ENCODE measurements around the gene TMCC2. TPM values are rescaled to one million over a fixed set of nuclear protein-coding genes. Genes with fewer than 3 reads are reported as not detected.
A peak's percentile ranks its signal among the peaks of the same experiment; 100 is the strongest.

TMCC2 gene
- total RNA-seq, 1 donor from 2014 or later: 13.4 TPM

DNA sequence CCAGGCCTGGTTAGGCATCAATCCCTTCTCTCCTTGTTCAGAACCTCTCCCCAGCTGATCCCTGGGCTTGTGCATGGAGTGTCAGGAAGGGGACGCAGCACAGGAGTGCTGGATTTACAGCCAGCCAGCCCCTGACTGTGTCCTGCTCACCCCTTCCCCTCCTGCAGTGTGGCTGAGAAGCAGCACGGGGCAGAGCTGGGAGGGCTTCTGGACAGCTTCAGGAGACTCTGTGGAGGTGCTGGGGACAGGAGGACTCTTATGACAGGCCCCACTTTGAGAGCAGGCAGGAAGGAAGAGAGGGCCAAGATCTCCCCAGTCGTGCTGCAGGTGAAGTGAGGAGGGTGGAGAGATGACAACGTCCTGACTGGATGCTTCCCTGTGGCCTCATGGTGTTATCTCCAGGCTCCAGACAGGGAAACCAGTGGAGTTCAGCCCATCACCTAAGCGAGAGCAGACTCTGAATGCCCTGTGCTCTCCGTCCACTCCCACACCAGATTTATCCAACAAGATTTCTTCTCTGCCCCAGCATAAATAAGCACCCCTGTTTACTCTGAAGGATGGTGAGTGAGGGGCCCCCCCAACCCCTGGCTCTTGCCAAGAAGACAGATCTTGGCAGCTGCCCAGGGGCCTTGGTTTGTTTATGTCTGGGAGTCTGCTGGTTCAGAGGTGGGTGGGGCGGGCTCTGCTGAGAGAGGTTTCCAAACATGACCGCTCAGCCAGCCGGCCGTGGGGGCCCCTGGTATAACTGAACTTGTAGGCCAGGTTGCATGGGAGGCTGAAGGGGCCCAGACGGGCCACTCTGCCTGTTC lies 21.3 kb downstream of the TMCC2 start:
- Mint-ChIP-seq H3K36me3 (ENCODE audit: low read depth) (no peaks in the 10 kb centered on the region), H3K27ac (no peak overlapping the region), H3K4me1 (ENCODE audit: low read depth) (peaks cover 18% of the 10 kb centered on the region), H3K4me3 (ENCODE audit: low read depth) (no peak overlapping the region), H3K9me3 (no peaks in the 10 kb centered on the region), H3K27me3 (ENCODE audit: low read depth) (no peaks in the 10 kb centered on the region)
- DNase-seq (ENCODE audit: low spot score): no peak
- intact Hi-C loops (cut with micrococcal nuclease): no loop called here

DNA sequence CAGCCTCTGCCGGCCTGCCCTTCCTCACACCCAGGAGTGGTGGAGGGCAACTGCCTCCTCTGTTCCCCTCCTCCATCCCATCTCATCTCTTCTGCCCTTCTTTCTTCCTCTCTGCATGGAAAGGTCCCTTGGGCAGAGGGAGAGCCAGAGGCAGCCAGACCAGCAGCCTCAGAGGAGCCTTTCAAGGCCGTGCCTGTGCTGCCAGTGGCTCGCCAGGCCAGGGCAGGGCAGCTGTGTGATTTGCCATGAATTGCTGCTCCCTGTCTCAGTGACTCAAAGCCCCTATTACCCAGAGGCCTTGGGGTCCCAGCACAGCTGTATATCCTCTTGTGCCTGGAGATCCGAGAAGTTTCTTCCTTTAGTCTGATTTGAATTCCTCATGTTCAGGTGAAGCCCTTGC lies 21.9 kb downstream of the TMCC2 start:
- H3K4me1 Mint-ChIP-seq (ENCODE audit: low read depth): peaks cover 18% of the 10 kb centered on the region
- no peaks in the 10 kb centered on the region for H3K27me3 Mint-ChIP-seq (ENCODE audit: low read depth)
- H3K27ac Mint-ChIP-seq: no peak overlapping the region
- intact Hi-C loops (cut with micrococcal nuclease): no loop called here
- no peak overlapping the region for H3K4me3 Mint-ChIP-seq (ENCODE audit: low read depth)
- H3K36me3 Mint-ChIP-seq (ENCODE audit: low read depth): no peaks in the 10 kb centered on the region
- DNase-seq (ENCODE audit: low spot score): no peak
- H3K9me3 Mint-ChIP-seq: no peaks in the 10 kb centered on the region

DNA sequence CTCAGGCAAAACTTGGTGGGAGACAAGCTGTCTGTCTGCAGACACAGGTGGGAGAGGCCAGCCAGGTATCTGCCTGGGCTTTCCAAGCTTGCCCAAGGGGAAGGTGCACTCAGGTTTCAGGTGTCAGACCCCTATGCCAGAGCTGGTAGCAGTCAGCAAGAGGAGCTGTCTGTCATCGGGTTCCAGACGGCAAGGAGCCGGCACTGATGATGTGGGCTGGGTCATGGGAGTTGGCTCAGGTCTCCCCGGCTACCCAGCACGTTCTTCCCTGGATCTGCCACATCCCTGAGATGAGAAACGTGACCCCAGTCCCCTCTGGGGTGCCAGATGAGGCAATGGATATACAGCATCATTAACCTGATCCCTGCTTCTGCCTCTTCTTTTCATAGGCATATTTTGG lies 23.0 kb downstream of the TMCC2 start:
- intact Hi-C loops (cut with micrococcal nuclease): no loop called here
- no peak for DNase-seq (ENCODE audit: low spot score)
- peaks cover 18% of the 10 kb centered on the region for H3K4me1 Mint-ChIP-seq (ENCODE audit: low read depth)
- no peaks in the 10 kb centered on the region for H3K36me3 Mint-ChIP-seq (ENCODE audit: low read depth)
- no peaks in the 10 kb centered on the region for H3K27me3 Mint-ChIP-seq (ENCODE audit: low read depth)
- H3K4me3 Mint-ChIP-seq (ENCODE audit: low read depth): no peak overlapping the region
- H3K9me3 Mint-ChIP-seq: no peaks in the 10 kb centered on the region
- no peak overlapping the region for H3K27ac Mint-ChIP-seq

DNA sequence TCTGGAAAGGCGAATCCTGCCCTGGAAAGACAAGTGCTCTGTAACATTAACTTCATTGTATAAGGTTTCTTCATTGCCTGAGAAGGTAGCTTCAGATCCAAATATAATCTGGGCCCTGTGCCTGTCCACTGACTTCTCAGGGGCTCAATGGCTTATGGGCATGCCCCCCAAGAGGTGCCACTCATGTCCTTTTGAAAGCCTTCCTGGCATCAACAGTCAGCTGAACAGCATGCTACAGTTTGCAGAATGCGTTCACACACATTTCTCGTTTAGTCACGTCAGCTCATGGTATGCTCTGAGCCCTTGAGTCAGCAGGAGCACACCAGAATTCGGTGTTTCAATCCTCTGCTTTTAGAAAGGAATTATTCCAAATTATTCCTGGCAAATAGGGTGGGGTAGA lies 23.8 kb downstream of the TMCC2 start:
- Mint-ChIP-seq H3K27ac (no peak overlapping the region), H3K36me3 (ENCODE audit: low read depth) (no peaks in the 10 kb centered on the region), H3K27me3 (ENCODE audit: low read depth) (no peaks in the 10 kb centered on the region), H3K4me1 (ENCODE audit: low read depth) (peaks cover 13% of the 10 kb centered on the region), H3K9me3 (no peaks in the 10 kb centered on the region), H3K4me3 (ENCODE audit: low read depth) (no peak overlapping the region)
- DNase-seq (ENCODE audit: low spot score): no peak
- intact Hi-C loops (cut with micrococcal nuclease): no loop called here

DNA sequence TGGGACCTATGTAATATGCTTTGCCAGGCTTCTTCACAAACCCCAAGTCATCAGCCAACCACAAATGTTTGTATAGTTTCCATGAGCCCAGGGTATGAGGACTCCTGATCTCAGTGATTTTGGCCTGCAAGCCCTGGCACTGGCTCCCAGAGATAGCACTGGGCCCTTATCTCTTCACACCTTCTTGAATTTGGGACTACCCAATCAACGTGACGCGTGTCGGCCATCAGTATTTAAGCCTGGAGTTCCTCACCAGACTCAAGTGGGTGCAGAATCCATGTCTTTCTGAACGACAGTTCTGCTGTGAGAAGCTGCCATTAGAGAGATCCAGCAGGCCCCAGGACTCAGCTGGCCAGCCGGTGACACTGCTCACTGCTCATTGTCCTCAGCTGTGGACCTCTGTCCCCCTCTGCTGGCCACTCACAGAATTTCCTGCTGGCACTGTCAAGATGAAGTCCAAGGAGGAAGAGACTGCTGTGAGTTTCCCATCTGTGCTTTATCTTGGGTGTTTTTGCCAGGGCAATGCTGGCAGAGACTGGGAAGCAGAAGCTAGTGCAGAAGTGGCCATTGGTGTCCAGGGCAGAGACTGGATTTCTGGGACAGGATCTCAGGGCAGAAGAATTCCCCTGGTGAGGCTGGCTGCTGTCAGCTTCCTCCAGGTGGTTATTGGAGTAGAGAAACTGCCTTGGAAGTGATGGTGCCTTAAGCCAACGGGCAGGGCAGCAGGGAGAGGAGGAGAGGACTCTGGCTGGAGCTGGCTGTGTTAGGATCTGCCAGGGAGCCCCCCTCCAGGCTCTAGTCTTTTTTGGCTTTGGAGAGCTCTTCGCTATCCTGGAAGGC lies 28.4 kb downstream of the TMCC2 start:
- no peaks in the 10 kb centered on the region for H3K36me3 Mint-ChIP-seq (ENCODE audit: low read depth)
- intact Hi-C loops (cut with micrococcal nuclease): loop anchor here (1.0 to 5.0 kb wide), 5 partner anchors 27 to 267 kb away; partner anchors contain the start of gene DSTYK
- H3K27me3 Mint-ChIP-seq (ENCODE audit: low read depth): no peaks in the 10 kb centered on the region
- H3K4me3 Mint-ChIP-seq (ENCODE audit: low read depth): no peak overlapping the region
- H3K9me3 Mint-ChIP-seq: no peaks in the 10 kb centered on the region
- no peak overlapping the region for H3K27ac Mint-ChIP-seq
- H3K4me1 Mint-ChIP-seq (ENCODE audit: low read depth): peaks cover 4% of the 10 kb centered on the region
- peak; percentile 74 for DNase-seq (ENCODE audit: low spot score)

DNA sequence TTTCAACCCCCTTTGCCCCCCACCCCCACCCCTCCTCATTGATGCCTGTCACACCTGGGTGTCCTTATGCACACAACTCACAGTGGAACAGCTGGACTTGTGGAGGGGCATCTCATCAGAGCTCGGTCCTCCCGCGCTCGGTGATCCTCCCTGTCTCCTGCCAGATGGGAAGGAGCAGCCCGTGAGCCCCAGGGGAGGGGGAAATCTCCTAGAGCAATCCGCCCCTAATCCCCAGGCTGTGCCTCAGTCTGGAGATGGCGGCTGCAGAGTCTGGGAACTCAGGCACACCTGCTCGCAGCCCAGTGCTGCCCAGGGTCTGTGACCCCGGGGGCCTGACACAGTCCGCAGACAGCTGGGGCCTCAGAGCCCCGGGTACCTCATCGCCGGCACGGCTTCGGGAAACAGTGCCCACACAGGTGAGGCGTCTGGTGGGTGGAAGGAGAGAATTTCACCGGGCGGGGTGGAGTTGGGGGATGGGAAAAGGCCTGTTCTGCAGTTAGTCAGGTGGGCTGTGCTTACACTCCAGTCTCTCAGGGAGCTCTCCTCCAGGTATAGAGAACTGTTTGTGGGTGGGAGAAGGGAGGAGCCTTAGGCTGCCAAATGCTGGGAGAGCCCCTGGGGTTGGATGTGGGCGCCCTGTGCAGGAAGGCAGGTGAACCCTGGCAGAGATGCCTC lies 29.3 kb downstream of the TMCC2 start:
- Mint-ChIP-seq H3K9me3 (no peaks in the 10 kb centered on the region), H3K27ac (no peak overlapping the region), H3K36me3 (ENCODE audit: low read depth) (no peaks in the 10 kb centered on the region), H3K4me3 (ENCODE audit: low read depth) (no peak overlapping the region), H3K27me3 (ENCODE audit: low read depth) (no peaks in the 10 kb centered on the region), H3K4me1 (ENCODE audit: low read depth) (peaks cover 10% of the 10 kb centered on the region)
- no peak for DNase-seq (ENCODE audit: low spot score)
- intact Hi-C loops (cut with micrococcal nuclease): loop anchor here (1.0 to 5.0 kb wide), 5 partner anchors 28 to 268 kb away; partner anchors contain the start of gene DSTYK

DNA sequence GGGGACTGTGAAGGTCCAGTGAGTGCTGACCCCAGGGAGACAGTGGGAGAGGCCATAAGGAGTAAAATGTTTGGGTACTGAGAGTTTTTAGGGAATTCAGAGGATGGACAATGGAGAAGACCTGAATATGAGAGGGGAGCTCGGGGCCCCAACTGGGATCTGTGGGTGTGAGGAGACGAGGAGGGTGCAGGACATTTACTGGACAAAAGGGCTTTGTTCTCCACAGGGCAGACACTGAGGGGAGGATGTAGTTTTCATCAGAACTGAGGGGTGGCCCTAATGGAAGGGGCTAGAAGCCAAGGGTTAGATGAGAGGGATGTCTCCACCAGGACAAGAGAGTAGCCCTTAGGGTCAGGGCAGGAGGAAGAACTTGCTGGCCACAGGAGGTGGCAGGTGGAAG lies 30.0 kb downstream of the TMCC2 start:
- Mint-ChIP-seq H3K9me3 (no peaks in the 10 kb centered on the region), H3K36me3 (ENCODE audit: low read depth) (no peaks in the 10 kb centered on the region)

DNA sequence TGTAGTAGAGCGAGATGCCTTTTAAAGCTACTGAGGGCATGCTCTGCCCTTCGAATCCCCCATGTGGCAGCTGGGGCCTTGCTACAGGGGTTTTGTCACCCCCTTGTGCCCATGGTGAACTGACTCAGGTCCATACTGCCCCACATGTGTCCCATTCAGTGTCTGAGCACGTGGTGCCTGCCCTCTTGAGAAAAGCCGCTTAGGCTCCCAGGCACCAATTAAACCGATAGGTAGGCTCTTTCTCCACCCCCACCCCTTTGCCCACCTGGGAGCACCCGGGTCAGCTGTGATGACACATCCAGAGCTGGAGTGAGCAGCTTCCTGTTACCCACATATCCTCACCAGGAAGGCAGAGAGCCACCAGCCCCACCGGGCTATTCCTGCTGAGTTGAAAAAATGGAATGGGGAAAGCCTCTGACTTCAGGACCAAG lies 30.5 kb downstream of the TMCC2 start:
- DNase-seq (ENCODE audit: low spot score): no peak
- no peaks in the 10 kb centered on the region for H3K9me3 Mint-ChIP-seq
- H3K27me3 Mint-ChIP-seq (ENCODE audit: low read depth): no peaks in the 10 kb centered on the region
- intact Hi-C loops (cut with micrococcal nuclease): loop anchor here (5.0 kb wide), 2 partner anchors 46 to 116 kb away; partner anchors contain the start of gene DSTYK
- H3K4me1 Mint-ChIP-seq (ENCODE audit: low read depth): peaks cover 19% of the 10 kb centered on the region
- no peak overlapping the region for H3K27ac Mint-ChIP-seq
- no peak overlapping the region for H3K4me3 Mint-ChIP-seq (ENCODE audit: low read depth)
- H3K36me3 Mint-ChIP-seq (ENCODE audit: low read depth): no peaks in the 10 kb centered on the region

More for the DNA sequence above, 30.0 kb downstream of the TMCC2 start:
- Mint-ChIP-seq H3K27me3 (ENCODE audit: low read depth) (no peaks in the 10 kb centered on the region), H3K27ac (no peak overlapping the region), H3K4me3 (ENCODE audit: low read depth) (no peak overlapping the region), H3K4me1 (ENCODE audit: low read depth) (peaks cover 15% of the 10 kb centered on the region)
- intact Hi-C loops (cut with micrococcal nuclease): loop anchor here (5.0 kb wide), 2 partner anchors 45 to 115 kb away; partner anchors contain the start of gene DSTYK
- no peak for DNase-seq (ENCODE audit: low spot score)

DNA sequence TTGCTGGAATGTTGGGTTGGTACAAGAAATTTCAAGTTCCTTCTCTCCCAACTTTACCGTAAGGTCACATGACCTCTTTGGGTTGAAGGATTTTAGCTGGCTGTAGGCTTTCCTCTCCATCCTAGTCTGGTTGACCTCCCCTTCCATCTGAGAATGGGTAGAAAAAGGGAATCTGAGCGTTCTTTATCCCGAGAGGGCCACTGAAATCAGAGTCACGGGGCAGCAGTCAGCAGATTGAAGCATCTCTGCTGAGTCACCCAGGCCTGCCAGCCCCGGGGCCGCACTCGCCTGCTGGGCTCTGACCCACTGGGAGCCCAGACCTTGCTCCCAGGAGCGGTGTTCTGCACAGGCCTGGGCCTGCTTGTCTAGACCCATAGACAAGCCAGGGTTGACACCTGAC lies 31.0 kb downstream of the TMCC2 start:
- H3K4me3 Mint-ChIP-seq (ENCODE audit: low read depth): no peak overlapping the region
- DNase-seq (ENCODE audit: low spot score): no peak
- no peaks in the 10 kb centered on the region for H3K36me3 Mint-ChIP-seq (ENCODE audit: low read depth)
- intact Hi-C loops (cut with micrococcal nuclease): loop anchor here (5.0 kb wide), 2 partner anchors 46 to 116 kb away; partner anchors contain the start of gene DSTYK
- no peaks in the 10 kb centered on the region for H3K9me3 Mint-ChIP-seq
- no peaks in the 10 kb centered on the region for H3K27me3 Mint-ChIP-seq (ENCODE audit: low read depth)
- H3K27ac Mint-ChIP-seq: no peak overlapping the region
- peaks cover 20% of the 10 kb centered on the region for H3K4me1 Mint-ChIP-seq (ENCODE audit: low read depth)

DNA sequence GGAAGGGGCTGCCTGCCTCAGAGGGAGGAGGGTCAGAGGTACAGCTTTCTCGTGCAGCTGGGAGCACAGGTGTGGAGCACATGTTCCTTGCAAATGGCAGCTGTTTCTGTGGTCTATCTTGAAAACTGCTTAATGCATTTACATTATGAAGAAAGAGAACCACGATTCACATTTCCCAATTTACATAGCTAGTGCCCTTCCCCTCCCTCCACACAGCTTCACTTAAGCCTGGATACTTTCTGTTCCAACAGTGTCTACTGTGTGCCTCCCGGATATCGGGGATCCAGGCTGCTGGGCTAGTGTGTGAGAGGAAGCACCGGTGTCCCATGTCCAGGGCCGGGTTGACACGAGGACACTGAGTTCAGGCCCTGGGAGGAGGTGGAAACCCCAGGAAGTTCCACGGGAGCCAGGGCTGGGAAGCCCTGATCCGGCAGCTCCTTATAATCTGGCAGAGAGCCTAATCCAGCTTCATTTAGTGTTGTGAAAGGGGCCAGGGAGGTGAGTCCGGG lies 31.6 kb downstream of the TMCC2 start:
- Mint-ChIP-seq H3K36me3 (ENCODE audit: low read depth) (no peaks in the 10 kb centered on the region), H3K27me3 (ENCODE audit: low read depth) (no peaks in the 10 kb centered on the region), H3K4me1 (ENCODE audit: low read depth) (peaks cover 20% of the 10 kb centered on the region), H3K9me3 (no peaks in the 10 kb centered on the region), H3K4me3 (ENCODE audit: low read depth) (no peak overlapping the region), H3K27ac (no peak overlapping the region)
- intact Hi-C loops (cut with micrococcal nuclease): loop anchor here (5.0 kb wide), 2 partner anchors 47 to 117 kb away; partner anchors contain the start of gene DSTYK
- no peak for DNase-seq (ENCODE audit: low spot score)

DNA sequence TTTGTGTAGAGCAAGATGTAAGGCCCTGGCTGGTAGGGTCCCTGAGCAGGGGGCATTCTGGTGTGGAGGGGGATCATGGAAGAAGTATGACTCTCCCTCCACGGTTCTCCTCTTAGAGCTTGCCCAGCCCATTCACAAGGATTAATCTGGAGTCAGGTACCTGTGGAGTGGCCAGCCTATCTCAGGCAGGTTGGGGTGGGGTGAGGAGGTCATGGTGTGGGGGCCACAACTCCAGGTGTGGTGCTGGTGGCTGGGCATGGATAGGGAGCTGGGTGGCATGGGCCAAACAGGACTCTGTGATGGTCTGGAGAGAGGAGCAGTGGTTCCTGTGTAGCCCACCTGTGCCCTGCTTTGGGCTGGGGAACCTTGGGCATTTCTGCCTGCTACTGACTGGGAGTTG lies 32.3 kb downstream of the TMCC2 start:
- intact Hi-C loops (cut with micrococcal nuclease): loop anchor here (5.0 kb wide), 2 partner anchors 48 to 118 kb away; partner anchors contain the start of gene DSTYK
- Mint-ChIP-seq H3K4me1 (ENCODE audit: low read depth) (peaks cover 20% of the 10 kb centered on the region), H3K4me3 (ENCODE audit: low read depth) (no peak overlapping the region), H3K9me3 (no peaks in the 10 kb centered on the region), H3K36me3 (ENCODE audit: low read depth) (no peaks in the 10 kb centered on the region), H3K27ac (no peak overlapping the region), H3K27me3 (ENCODE audit: low read depth) (no peaks in the 10 kb centered on the region)
- no peak for DNase-seq (ENCODE audit: low spot score)

DNA sequence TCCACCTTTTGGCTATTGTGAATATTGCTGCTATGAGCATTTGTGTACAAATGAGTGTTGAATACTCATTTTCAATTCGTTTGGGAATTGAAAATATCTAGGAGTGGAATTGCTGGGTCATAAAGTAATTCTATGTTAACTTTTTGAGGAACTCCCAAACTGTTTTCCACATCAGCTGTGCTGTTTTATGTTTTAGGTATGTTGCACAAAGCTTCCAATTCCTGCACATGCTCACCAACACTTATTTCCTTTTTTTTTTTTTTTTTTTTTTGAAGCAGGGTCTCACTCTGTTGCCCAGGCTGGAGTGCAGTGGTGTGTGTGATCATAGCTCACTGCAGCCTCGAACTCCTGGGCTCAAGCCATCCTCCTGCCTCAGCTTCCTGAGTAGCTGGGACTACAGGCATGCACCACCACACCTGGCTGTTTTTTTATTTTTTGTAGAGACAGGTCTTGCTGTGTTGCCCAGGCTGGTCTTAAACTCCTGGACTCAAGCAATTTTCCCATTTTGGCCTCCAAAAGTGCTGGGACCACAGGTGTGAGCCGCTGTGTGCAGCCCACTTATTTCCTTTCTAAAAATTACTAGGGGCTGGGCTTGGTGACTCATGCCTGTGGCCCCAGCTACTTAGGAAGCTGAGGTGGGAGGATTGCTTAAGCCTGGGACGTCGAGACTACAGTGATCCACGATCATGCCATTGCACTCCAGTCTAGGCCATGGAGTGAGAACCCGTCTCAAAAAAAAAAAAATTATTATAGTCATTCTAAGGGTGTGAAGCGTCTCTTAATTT lies 33.4 kb downstream of the TMCC2 start:
- no peaks in the 10 kb centered on the region for H3K9me3 Mint-ChIP-seq
- no peaks in the 10 kb centered on the region for H3K27me3 Mint-ChIP-seq (ENCODE audit: low read depth)
- no peak overlapping the region for H3K27ac Mint-ChIP-seq
- no peak overlapping the region for H3K4me3 Mint-ChIP-seq (ENCODE audit: low read depth)
- no peaks in the 10 kb centered on the region for H3K36me3 Mint-ChIP-seq (ENCODE audit: low read depth)
- peaks cover 19% of the 10 kb centered on the region for H3K4me1 Mint-ChIP-seq (ENCODE audit: low read depth)
- DNase-seq (ENCODE audit: low spot score): no peak
- intact Hi-C loops (cut with micrococcal nuclease): no loop called here

Measured in activated T-helper 2 cell treated with anti-CD3 and anti-CD28 coated beads, Interferon-gamma antibody, Interleukin-2, Interleukin-4, amounts not matched to agents 10 μg/mL and 5 μg/mL and 100 μg/mL, durations not matched to agents 14 hours and 24 hours and 36 hours (primary cell).